Stimulated activated CD8-positive, alpha-beta memory T cell treated with anti-CD3 and anti-CD28 coated beads, Interleukin-2, amount 100 ng/mL, for 48 hours (primary cell): Measurements from ENCODE around the gene PIAS1.
"Not testable (repeated sequence)": the region's sequence is repeated elsewhere in the genome, so short reads cannot be mapped to it uniquely, and the experiment has no call there.

Experiments used
- DNase-seq, 2 donors: peaks; one replicate each; pipeline ENCODE4 v3.0.0-alpha.2; 2020; ENCODE audit warnings: low read depth in 2 of 2

PIAS1 gene

DNA sequence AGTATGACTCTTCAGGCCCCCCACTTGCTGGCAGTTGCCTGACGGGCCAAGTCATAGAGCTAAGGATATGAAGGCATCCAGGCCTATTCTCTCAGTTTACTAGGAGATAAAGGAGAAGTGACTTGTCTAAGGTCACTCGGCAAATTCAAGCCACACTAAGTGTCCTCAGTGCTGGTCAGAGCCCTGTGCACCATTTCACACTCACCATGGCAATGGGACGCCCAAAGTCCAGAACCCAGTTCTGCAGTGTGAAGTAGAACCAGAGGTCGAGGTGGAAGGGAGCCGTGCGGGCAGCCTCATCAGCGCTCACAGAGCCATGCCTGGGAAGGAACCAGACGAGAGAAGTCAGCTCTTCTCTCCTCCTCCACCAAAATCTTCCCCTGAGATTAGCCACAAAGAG, 164.2 kb downstream of the PIAS1 start:
- no peak for DNase-seq

DNA sequence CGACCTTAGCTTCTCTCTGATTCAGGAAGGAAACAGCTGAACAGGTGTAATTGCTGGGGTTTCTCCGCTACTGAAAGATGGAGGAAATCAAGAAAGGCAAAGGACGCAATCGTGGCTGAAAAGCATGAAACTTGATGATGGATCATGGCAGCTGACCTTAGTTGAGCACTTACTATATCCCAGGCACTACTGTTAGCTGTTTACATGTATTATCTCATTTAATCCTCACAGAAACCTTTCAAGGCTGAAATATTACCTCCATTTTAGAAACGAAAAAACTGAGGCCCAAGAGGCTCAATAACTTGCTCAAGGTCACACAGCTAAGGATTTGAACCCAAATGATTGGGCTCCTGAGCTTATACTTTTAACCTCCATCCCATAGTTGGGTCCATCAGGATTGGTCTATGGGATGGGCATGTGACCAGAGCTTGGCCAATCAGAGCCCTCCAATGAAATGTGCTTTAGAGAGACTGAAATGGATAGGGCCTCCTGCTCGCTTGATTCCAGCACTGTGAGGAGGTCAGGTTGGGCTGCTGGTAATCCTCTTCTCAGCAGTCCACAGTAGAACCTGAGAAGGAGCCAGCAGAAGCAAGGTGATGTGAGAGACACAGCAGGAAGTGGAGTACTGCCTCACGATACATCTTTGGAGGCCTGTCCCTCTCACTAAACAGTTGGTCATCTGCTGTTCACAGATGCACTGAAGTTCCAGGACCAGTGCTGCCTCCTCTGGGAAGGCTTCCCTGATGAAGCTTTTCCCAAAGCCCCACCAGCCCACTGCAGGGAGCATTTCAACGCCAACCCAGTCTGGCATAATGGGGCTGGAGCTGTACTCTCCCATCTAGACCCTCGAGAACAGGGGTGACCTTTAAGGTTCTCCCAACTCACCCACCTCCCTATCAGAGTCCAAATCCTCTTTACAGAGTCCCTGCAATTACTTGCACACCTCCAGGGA, 165.0 kb downstream of the PIAS1 start:
- no peak for DNase-seq

DNA sequence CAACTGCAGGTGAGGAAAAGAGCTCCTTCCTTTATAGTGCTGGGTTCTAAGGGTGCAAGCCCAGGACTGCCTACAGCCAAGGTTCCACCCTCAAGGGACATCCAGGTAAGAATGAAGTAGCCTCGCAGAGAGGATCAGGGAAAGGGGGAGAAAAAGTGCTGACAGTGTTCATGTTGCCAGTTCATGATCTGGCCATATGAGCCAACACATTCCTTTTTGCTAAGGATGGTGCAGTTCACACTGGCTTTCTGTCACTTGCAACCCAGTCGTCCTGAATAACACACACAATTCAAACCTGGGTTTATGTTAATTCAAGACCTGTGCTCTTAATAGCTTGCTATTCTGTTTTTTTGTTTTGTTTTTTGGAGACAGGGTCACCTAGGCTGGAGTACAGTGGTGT, 166.4 kb downstream of the PIAS1 start:
- no peak for DNase-seq

DNA sequence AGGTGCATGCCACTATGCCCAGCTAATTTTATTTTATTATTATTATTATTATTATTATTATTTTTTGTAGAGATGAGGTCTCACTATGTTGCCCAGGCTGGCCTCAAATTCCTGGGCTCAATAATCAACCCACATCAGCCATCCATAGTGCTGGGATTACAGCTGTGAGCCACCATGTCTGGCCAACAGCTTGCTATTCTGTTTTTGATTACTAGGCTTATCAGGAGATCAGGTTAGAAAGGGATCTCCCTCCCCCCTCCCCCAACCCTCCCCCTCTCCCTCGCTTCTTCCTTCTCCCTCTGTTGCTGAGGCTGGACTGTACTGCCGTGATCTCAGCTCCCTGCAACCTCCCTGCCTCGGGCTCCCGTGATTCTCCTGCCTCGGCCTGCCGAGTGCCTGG, 166.9 kb downstream of the PIAS1 start:
- no peak for DNase-seq

DNA sequence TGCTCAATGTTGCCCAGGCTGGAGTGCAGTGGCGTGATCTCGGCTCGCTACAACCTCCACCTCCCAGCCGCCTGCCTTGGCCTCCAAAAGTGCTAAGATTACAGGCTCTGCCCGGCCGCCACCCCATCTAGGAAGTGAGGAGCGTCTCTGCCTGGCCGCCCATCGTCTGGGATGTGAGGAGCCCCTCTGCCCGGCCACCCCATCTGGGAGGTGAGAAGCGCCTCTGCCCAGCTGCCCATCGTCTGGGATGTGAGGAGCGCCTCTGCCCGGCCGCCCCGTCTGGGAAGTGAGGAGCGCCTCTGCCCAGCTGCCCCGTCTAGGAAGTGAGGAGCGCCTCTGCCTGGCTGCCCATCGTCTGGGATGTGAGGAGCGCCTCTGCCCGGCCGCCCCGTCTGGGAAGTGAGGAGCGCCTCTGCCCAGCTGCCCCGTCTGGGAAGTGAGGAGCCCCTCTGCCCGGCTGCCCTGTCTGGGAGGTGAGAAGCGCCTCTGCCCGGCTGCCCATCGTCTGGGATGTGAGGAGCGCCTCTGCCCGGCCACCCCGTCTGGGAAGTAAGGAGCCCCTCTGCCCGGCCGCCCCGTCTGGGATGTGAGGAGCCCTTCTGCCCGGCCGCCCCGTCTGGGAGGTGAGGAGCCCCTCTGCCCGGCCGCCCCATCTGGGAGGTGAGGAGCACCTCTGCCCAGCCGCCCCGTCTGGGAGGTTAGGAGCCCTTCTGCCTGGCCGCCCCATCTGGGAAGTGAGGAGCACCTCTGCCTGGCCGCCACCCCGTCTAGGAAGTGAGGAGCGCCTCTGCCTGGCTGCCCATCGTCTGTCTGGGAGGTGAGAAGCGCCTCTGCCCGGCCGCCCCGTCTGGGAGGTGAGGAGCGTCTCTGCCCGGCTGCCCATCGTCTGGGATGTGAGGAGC, 167.7 kb downstream of the PIAS1 start:
- DNase-seq = not testable (repeated sequence)

DNA sequence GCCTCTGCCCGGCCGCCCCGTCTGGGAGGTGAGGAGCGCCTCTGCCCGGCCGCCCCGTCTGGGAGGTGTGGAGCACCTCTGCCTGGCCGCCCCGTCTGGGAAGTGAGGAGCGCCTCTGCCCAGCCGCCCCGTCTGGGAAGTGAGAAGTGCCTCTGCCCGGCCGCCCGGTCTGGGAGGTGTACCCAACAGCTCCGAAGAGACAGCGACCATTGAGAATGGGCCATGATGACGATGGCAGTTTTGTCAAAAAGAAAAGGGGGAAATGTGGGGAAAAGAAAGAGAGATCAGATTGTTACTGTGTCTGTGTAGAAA, 168.3 kb downstream of the PIAS1 start:
- DNase-seq = not testable (repeated sequence)

DNA sequence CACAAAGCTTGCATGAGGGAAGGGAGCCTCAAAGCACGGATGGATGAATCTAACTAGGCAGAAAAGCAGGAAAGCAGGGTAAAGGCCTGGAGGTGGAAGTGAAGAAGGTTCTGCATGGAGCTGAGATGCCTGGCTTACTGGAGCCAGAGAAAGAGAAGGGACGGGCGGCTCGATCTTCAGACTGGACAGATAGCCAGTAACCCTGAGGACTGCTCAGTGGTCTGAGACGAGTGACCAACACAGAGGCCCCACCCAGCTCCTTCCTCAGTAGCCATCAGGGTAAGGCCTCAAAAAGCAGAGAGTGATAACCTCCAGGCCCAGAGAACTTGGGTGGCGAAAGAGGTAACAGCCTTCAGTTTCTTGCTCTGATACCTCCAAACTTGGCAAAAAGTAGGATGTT, 169.1 kb downstream of the PIAS1 start:
- no peak for DNase-seq

DNA sequence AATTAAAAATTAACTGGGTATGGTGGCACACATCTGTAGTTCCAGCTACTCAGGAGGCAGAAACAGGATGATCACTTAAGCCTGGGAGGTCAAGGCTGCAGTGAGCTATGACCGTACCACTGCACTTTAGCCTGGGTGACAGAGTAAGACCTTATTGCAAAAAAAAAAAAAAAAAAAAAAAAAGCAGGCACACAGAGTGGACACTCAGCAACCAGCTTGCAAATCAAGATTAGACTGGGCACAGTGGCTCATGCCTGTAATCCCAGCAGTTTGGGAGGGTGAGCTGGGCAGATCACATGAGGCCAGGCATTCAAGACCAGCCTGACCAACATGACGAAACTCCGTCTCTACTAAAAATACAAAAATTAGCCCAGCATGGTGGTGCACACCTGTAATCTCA, 170.0 kb downstream of the PIAS1 start:
- no peak for DNase-seq

DNA sequence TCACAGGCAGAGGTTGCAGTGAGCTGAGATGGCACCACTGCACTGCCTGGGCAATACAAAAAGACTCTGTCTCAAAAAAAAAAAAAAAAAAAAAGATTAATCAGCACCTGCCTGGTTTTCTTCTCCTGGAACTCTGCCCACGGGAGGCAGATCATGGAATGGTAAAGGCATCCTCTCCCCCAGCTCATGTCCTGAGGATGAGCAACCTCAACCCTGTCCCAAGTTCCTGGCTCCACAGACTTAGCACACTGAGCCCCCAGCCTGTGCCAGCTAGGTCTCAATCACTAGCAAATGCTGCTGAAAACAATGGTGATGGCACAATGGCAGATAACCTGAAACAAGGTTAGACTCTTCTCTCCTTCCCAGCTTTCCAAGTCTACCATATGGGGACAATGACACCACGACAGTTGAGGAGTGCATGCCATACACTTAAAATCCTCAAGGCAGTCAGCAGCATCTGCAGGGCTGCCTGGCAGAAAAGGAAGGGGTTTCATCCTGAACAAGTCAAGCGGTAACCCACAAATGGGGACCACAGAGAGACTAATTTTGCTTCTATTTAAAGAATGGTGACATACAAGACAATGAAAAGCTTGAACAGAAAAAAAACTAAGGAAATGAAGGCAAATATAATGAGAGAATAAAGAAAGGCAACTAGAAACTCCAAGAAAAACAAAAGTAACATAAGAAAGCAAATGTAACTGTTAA, 170.6 kb downstream of the PIAS1 start:
- DNase-seq = no peak

DNA sequence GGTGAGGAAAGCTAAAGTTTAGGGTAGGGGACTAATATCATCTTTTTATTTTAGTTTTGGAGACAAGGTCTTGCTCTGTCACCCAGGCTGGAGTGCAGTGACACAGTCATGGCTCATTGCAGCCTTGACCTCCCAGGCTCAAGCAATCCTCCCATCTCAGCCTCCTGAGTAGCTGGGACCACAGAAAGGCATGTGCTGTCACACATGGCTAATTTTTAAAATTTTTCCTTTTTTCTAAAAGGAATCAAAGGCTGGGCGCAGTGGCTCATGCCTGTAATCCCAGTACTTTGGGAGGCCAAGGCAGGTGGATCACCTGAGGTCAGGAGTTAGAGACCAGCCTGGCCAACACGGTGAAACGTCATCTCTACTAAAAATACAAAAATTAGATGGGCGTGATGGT, 171.3 kb downstream of the PIAS1 start:
- not testable (repeated sequence) for DNase-seq

DNA sequence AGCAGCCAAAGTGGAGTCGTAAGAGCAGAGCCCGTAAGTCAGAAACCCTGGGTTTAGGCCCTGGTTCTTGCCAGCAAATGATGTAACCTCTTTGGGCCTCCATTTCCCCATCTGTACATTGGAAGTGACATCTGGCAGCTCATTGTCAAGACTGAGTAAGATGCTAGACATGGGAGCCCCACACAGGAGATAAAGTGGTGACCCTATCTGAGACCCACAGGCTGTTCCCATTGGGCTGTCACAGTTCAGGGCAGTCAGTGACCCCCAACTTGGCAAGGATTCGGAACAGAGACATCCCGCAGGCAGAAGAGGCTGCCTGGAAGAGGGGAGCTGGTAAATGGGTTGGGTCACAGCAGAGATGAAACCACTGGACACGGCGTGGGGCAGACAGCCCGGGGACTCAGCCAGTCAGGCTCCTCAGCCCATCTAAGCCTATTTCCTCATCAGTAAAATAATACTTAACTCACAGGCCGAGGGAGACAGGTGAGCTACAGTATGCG, 173.6 kb downstream of the PIAS1 start:
- no peak for DNase-seq

DNA sequence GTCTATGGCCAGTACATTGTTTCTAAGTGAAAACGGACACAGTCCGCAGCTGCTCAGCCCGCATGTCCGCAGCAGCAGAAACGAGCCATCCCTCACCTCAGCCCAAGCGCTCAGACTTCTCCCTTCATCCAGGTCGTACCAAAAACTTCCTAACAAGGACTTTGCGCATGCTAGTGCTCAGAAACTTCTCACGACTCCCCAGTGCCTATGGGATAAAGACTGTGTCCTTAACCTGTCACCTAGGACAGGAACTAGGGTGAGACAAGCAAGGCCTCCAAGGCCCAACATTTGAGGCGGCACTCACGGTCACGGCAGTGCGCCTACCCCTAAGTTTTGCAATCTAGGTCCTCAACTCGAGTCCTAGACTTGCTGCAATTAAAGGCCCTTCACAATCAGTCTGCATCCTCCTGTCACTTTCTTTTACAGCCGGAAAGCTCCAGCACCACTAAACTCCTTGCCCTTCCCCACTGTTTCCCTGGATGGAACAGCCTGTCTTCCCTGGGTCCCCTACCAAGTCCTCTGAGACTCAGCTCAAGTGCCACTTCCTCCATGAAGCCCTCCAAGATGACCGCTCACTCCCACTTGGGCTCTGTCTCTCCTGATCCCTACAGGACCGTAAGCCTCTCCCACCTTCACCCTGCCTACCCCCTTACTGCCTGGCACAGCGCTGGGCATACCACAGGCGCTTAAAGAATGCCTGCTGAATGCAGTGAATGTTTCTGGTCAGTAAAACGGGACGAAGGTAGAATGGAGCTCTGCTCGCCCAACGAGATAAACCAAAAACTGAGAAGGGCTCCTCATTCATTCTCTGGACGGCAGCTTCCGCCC, 174.2 kb downstream of the PIAS1 start:
- no peak for DNase-seq

DNA sequence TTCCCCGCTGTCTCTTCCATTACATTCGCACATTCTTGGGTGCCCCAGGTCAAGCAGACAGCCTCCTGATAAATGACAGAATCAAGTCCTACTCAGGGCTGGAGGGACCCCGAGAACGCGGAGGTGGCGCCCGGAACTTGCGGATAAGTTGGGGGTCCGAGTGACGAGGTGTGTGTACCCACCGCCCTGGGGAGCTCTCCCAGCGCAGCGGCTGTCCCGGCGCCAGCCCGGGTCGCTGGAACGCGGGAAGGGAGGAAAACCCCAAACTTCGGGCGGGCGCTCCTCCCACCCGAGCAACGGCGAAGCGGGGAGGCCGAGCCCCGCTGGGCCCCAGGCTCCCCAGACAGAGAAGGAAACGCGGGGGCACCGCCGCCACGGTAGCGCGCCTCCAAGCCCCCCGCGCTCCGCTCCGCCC, 174.9 kb downstream of the PIAS1 start:
- DNase-seq = no peak

DNA sequence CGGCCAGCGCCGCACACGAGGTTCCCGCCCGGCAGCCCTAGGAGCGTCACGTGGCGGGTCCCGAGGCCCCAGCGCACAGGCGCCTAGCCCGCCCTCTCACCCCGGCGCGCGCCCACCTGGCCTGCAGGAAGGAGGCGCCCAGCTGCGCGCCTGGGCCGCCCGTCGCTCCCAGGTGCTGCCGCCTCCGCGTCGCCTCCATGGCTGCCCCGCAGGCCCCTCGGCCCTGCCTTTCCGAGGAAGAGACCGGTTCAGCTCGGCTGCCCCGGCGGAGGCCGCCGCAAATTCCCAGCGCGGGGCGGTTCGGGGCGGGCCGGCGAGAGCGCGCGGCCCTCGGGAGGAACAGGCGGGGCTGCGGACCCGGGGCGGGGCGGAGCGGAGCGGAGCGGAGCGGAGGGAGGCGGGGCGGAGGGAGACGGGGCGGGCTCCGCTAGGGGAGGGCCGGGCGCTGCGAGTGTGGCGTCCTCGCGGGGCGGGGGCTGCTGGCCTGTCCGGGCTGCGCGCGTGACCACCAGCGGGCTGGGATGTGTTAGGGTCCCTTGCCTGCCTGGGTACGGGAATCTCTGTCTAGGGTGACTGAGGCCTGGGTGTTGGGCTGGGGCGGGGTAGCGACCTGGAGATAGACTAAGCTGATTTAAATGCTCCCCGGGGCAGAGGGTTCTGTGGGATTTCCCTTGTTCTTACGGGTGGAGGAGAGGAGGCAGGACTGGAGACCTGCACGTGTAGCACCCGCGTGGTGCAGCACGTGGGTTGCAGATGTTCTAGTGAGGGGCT, 175.5 kb downstream of the PIAS1 start, which contains the start of gene CLN6:
Gene CLN6 (minus strand): TSS at position 343 of the 771 bp plus-strand sequence. CDS start 144 bp downstream, at position 199.
- peak; percentile 70 to 86 for DNase-seq

DNA sequence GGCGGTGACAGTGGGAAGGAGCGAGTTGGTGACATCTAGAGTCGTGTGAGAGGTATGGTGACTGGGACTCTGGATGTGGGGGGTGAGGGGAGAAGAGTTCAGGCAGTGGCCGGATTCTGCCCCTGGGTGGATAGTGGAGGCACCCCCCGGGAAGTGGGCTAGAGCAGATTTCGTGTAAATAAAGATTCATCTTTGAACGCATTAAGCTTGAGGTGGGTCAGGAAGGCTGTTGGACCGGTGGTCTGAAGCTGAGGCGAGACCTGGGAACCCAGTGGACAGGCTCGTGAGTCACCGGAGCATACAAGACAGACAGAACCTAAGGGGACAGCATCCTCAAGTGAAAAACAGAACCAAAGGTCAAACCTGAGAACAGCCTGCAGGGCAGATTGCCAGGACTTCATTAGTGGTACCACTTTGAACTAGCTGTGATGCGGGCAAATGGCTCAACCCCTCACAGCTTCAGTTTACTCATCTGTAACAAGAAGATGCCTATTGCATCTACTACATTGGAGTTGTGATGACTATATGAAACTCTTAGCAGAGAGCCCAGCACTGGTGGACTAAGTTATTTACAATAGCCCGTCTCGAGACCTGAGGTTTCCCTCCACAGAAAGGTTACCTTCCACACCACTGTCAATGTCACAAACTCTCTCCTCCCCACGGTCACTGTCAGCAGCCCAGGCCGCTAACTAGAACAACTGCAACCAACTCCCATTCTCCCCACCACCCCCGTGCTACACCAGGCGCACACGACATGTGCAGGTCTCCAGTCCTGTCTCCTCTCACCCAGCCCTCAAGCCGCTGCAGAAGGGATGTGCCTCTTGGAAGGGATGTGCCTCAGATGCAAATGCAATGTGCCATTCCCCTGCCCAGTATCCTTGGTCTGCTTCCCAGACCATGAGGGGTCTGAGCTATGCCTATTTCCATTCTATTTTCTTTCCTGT, 176.3 kb downstream of the PIAS1 start:
- DNase-seq = no peak

DNA sequence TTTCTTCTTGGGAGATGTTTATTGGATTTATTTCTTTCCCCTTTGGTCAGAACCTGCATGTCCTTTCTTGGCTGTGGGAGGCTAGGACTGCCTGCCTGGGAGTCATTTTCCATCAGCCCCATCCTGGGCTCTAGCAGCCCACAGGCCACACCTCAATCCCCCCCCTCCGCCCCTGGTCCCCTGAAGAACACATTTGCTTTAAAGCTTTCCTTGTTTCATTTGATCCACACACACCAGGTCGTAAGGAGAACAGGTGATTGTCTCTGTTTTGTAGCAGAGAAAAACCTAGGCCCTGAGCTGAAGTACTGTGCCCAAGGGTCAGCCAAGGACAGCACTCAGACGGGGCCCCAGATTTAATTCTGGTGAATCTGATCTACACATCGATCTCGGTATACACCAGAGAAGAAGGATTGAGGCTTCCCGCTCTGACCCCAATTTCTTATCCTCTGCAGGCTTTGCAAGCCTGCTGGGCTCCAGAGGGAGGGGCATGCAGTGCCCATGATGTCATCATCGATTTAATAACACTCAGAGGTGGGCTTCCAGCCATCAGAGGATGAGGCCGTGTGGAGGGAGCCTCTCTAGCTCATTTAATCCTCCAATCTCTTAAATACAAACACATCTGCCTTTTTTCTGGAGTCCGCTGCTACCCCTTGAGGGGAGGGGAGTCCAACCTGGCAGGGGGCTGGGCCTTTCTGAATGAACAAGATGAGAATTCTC, 177.1 kb downstream of the PIAS1 start:
- no peak for DNase-seq

DNA sequence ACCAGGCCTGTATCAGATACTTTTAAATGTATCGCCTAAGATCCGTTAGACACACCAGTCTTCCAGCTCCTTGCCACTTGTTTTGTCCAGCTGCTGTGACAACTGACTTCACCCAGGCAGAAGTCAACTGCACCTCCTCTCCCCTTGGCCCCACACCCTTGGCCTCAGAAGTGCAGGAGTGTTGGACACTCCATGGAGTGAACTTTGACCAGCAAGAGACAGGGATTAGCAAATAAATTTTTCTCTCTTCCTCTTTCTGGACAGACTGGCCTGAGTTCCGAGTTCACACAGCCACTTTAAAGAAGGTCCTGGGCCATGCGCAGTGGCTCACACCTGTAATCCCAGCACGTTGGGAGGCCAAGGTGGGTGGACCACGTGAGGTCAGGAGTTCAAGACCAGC, 178.3 kb downstream of the PIAS1 start:
- DNase-seq = no peak

DNA sequence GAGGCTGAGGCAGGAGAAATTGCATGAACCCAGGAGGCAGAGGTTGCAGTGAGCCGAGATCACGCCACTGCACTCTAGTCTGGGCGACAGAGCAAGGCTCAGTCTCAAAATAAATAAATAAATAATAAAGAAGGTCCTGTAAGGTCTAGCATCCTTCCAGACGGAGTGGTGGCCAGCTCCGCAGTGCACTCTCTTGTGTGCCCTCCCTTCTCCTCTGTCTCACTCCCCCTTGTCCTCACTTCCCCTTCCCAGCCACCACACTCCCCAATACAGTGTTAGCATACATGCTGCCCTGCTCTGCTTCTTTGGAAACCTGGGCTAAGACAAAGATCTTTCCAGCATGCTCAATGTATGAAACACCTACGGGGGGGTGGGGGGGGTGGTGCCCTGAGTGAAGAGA, 178.8 kb downstream of the PIAS1 start:
- DNase-seq = no peak
